GM21825 (cell line): Measurements from ENCODE around the gene SET.

Experiments used
- ATAC-seq: cut with Tn5 transposase; IDR thresholded peaks from one replicate; pipeline ENCODE4 v1.9.1; 2021; ENCODE audit warnings: mild to moderate bottlenecking, moderate library complexity; ENCODE audit not compliant: unreplicated experiment

The SET gene

DNA sequence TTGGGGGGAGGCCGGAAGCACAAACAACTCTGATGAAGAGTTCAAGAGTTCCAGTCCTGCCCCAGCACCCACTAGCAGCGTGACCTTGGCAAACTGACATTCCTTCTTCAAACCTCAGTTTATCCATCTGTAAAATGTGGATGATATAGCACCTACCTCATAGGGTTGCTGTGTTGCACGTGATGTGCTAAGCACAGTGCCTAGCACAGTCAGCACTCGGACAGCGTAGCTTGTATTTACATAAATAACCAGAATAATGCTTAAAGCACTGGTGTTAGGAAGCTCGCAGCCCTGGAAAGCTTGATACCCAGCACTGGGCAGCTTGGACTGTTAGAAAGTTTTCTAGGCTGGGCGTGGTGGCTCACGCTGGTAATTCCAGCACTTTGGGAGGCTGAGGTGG, 18.4 kb downstream of the SET start:
- ATAC-seq: no peak

- no peak for ATAC-seq
These were observed 23.7 kb downstream of the SET start for GRCh38 chr9:128712451-128713410.

DNA sequence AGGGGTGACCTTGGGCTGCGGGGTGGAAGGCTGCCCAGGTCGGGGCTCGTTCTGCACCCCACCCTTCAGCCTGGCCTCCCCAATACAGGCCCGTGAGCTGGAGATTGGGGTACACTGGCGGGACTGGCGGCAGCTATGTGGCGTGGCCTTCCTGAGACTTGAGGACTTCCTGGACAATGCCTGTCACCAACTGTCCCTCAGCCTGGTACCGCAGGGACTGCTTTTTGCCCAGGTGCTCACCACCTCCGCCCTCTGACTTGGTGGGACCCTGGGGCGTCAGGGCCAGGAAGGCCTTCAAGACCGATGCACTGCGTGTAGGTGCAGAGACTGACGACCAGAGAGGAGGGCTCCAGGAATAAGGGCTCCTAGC, 24.4 kb downstream of the SET start:
- no peak for ATAC-seq

DNA sequence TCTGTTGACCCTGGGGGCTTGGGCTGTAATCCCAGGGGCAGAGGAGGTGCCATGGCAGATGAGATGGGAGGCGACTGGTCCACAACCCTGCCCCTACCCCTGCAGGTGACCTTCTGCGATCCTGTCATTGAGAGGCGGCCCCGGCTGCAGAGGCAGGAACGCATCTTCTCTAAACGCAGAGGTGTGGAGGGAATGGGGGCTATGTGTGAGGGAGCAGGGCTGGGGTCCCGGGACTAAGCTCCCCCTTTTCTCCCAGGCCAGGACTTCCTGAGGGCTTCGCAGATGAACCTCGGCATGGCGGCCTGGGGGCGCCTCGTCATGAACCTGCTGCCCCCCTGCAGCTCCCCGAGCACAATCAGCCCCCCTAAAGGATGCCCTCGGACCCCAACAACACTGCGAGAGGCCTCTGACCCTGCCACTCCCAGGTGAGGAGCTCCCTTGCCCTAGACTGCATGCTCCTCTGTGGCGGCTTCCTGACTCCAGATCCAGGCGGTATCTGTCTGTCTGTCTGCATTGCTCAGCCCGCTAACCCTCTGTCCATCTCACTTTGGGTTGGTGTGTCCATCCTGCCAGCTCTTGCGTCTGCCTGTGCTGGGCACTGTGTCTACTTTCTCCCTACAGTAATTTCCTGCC, 25.0 kb downstream of the SET start:
- ATAC-seq: no peak

- no peak for ATAC-seq
These were observed 25.8 kb downstream of the SET start for GRCh38 chr9:128714586-128715435.

- ATAC-seq: no peak
These were observed 26.4 kb downstream of the SET start for GRCh38 chr9:128715436-128715750.

DNA sequence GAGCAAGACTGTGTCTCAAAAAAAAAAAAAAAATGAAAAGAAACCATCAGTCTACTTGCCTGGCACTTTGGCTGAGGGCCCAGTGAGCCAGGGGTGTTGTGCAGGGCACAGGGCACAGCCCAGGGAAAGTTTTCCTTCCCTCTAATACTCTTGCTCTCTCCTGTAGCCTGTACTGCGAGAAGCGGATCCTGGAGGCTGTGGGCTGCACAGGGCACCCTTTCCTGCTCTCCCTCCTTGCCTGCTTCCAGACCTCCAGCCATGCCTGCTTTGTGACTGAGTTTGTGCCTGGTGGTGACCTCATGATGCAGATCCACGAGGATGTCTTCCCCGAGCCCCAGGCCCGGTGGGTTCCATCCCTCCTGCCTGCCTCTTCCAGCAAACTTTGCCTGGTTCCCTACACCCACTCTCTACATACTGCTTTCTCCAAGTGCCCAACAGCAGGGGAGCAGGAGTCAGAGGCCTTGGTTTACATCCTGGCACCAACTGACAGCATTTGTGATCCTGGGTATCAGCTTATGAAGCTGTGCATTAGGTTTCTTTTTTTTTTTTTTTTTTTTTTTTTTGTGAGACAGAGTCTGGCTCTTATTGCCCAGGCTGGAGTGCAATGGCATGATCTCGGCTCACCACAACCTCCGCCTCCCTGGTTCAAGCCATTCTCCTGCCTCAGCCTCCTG, 27.7 kb downstream of the SET start:
- ATAC-seq: no peak

DNA sequence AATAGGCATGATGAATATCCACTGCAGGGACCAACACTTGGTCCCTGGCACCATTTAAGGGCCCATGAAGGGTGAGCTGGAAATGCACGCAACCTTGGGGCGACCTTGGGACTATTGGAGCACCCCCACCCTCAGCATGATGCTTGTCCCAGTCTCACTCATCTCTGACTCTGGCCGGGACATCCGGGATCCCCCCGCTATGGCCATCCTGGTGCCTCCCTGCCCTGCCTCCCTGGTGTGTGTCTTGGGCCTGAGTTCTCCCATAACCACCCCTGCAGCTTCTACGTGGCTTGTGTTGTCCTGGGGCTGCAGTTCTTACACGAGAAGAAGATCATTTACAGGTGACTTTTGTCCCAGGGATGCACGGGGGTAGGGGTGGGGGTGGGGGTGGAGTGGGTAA, 29.0 kb downstream of the SET start:
- ATAC-seq: no peak

DNA sequence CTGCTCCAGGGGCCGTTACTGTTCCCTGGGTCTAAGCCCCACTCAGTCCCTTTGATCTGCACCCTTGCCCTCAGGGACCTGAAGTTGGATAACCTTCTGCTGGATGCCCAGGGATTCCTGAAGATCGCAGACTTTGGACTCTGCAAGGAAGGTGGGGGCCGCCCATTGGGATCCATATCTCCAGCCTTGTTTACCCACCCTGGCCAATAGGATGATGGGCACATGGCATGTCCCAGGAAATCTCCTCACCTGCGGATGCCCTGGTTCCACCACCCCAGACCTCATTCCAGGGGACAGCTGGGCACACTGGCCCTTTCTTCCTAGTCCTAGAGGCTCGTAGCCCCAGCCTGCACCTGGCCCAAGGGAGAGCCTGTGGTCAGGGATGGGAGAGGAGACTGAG, 29.5 kb downstream of the SET start:
- no peak for ATAC-seq

DNA sequence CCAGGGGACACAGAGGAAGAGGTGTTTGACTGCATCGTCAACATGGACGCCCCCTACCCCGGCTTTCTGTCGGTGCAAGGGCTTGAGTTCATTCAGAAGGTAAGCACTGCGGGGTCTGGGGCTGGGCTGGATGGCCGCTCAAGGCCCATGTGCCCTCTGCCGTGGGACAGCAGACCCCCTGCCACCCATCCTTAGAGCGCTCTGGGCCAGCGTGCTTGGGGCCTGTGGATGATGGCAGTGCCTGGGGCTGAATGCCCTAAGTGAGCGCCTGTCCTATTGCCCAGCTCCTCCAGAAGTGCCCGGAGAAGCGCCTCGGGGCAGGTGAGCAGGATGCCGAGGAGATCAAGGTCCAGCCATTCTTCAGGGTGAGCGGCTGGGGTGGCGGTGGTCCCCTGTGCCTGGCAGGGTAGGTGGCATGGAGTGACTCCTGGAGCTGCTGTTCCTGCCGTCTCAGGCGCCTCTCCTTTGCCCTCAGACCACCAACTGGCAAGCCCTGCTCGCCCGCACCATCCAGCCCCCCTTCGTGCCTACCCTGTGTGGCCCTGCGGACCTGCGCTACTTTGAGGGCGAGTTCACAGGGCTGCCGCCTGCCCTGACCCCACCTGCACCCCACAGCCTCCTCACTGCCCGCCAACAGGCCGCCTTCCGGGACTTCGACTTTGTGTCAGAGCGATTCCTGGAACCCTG, 31.0 kb downstream of the SET start:
- ATAC-seq: no peak

DNA sequence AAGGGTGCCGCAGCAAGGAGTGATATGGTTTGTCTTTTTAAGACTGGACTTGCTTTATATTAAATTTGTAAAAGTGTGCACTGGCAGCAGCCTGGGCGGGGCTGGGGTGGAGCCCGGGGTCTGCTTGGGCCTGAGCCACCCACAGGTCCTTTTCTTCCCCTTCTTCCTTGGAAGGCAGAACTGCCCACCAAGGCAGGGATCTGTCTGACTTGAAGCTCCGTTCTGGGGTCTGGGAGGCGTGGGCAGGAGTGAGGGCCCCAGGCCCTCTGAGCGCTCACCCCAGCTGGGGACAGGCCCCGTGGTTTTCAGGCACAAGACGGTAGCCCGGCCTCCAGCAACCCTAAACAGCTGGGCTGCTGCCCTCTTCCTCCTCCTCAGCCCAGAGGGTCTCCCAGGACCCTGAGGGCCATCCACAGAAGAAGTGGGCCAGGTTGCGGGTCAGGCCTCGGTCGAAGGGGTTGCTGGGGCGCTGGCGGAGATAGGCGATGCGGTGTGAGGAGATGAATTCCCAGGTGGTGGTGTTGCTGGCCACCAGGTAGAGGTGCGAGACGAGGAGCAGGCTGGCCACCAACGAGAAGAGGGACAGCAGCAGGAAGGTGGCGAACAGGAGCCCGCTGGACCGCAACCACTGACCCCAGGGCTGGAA, 31.9 kb downstream of the SET start:
- no peak for ATAC-seq

DNA sequence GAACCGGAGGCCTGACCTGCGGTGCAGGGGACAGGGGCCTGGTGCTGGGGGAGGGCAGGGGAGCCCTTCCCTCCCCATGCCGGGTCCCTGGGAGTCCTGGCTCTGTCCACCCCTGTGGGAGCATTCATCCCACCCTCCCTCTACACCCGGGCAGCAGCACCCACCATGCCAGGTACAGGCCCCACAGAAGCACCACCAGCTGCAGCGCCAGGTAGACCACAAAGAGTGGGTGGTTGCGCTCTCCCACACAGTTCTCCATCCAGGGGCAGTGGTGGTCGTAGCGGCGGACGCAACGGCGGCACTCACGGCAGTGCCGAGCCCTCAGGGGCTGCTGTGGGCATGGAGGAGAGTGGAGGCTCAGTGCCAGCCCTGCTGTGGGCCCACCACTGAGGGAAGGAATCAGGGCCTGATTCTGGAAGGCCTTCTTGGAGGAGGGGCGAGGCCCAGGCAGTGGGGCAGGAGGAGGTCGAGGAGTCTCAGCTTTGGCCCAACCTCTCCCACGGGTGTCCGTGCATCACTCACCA, 32.5 kb downstream of the SET start:
- no peak for ATAC-seq

DNA sequence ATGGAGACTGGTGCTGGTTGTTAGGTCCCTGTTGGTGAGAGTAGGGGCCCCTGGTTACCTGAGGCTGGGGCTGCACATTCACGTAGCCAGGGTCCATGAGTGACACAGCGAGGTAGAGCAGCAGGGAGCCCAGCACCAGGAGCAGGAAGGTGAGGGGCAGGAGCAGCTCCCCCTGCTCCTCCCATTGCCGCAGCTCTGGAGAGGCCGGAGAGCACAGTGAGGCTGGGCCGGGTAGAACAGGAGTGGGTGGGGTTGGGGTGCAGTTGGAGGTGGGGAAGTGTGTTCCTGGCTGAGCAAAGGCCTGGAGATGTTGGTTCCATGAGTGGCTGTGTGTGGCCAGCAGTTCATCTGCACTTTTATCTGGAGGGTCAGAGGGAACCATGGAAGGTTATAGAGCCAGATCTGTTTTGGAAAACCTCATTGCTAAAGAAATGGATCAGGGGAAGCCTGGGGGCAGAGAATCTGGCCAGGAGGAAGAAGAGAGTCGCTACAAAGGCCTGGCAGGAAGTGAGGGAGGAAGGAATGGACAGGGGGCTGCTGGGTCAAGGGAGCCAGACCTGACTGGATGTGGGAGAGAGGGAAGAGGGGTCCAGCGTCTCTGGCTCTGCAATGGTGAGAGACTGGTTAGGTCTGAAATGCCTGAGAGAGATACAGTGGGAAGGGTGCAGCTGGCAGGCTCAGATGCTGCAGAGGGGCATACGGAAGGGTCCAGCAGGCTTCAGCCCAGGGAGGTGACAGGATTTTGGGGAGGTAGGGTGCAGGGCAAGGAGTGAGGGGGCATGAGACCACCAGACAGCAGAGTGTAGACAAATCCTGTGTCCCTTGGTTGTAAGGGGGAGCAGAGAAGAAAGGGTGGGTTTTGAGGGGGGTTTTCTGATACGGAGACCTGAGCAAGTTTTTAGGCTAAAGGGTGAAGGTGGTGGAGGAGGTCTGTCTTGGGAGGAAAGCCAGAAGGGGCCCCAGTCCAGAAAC, 33.6 kb downstream of the SET start:
- no peak for ATAC-seq

DNA sequence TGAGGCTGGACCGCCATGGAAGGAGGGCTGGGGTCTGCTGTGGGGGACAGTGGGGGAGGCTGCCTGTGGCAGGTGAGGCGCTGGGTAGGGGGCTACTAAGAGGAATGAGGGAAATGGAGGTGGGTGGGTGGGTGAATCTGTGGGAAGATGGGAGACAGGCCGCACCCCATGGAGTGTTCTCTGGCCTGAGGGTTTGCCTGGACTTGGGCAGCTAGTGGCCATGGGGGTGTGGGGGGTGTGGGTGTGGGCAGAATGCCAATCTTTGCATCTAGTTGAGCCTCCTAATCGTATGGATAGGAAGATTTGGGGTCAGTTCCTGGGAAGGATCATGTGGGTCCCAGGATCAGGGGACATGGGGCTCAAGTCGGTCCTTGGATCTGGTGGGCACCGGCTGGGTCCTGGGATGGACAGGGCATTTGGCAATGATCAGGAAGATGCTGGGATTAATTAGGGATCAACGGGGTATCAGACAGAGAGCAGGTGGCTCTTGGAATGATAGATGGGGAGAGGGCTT, 34.4 kb downstream of the SET start:
- no peak for ATAC-seq

- ATAC-seq: peak; percentile 89
These were observed 35.1 kb downstream of the SET start, which contains the start of gene ZDHHC12 for GRCh38 chr9:128723866-128724743. Gene ZDHHC12, minus strand, starts transcription at chr9:128724127. Its CDS starts 34 bp downstream, at chr9:128724093.

- ATAC-seq: no peak
These were observed 35.8 kb downstream of the SET start for GRCh38 chr9:128724744-128725211.

DNA sequence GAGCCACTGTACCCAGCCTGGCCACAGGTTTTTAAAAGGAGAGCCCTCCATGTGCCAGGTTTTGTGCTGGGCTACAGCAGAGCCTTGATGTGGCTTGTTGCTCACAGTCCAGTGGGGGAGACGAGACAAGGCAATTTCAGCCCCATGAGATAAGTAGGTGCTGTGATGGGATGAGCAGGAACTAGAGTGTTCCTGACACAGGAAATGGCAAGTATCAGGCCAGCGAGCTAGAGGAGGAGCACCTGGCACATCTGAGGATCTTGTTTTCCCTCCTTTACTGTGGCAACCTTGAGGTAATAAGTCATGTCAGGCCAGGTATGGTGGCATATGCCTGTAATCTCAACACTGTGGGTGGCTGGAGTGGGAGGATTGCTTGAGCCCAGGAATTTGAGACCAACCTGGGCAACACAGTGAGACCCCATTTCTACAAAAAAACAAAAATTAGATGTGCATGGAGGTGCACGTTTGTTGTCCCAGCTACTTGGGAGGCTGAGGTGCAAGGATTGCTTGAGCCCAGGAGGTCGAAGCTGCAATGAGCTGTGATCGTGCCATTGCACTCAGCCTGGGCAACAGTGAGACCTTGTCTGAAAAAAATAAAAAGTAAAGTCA, 38.7 kb downstream of the SET start:
- ATAC-seq: no peak
